Psoas muscle (tissue), 8 donors: ENCODE measurements around the gene PIGQ. TPM values are rescaled to one million over a fixed set of nuclear protein-coding genes. Genes with fewer than 3 reads are reported as not detected.

Source experiments
- ATAC-seq, 4 donors: fragments of 200-7000 bp; cut with Tn5 transposase; one replicate each; pipeline ENCODE4 v1.9.1; 2020; ENCODE audit warnings: moderate library complexity in 3 of 4, mild to moderate bottlenecking in 2 of 4
- DNase-seq, 2 donors: peaks; one replicate each; pipeline ENCODE4 v3.0.0-alpha.2; 2020
- H3K27ac ChIP-seq: fragments of 200-600 bp; one replicate; pipeline ENCODE4 v1.8.0; 2022
- H3K27me3 ChIP-seq, 3 donors: fragments of 200-600 bp in 1 of 3; one replicate each; pipeline versions ENCODE4 v1.6.1 to v1.8.0; 2013 to 2022; ENCODE audit warnings: low read length in 2 of 3, mild to moderate bottlenecking in 2 of 3, moderate library complexity in 1 of 3; ENCODE audit not compliant: insufficient read depth in 3 of 3
- H3K36me3 ChIP-seq, 2 donors: fragments of 200-600 bp in 1 of 2; one replicate each; pipeline versions ENCODE4 v1.6.1 to v1.8.0; 2013 to 2022; ENCODE audit warnings: low read depth in 1 of 2, mild to moderate bottlenecking in 1 of 2, moderate library complexity in 1 of 2; ENCODE audit not compliant: insufficient read depth in 1 of 2
- H3K4me1 ChIP-seq: fragments of 200-600 bp; one replicate; pipeline ENCODE4 v1.8.0; 2022
- H3K4me3 ChIP-seq: fragments of 200-600 bp; one replicate; pipeline ENCODE4 v1.8.0; 2022; ENCODE audit warnings: mild to moderate bottlenecking
- H3K9me3 ChIP-seq: fragments of 200-600 bp; one replicate; pipeline ENCODE4 v1.8.0; 2022
- WGBS, 3 donors: extraction: QIAGEN DNeasy Blood & Tissue Kit; methylation state at CpG; one replicate each; pipeline versions ENCODE4 v1.1.6 to v1.1.7; 2013; 5-methylcytosine and 5-hydroxymethylcytosine counted together
- intact Hi-C, 2 donors: fragments of 100-400 bp; cut with DNase I; formaldehyde crosslinking; loops; one replicate each; pipeline versions ENCODE4 v1.11.0 to v1.14.2; 2022
- polyA plus RNA-seq, 3 donors: library from polyadenylated mRNA; stranded (reverse); fragments of 200-250 nt; gene quantifications; one replicate each; pipeline ENCODE4 v1.2.3, GENCODE V29; 2013
- total RNA-seq, 4 donors: library from RNA; stranded (reverse); fragmentation: NEBNext Ultra II Directional in 2 of 4; extraction: Animal tissue kit (Norgen Biotek cat#: 25700) in 2 of 4; gene quantifications; one replicate each; pipeline versions ENCODE4 v1.2.1 to v1.2.4, GENCODE V29; 2021 to 2023
- TF ChIP-seq, protein P1 (sequence below): fragments of 200-600 bp; IDR thresholded peaks from one replicate; pipeline ENCODE4 v1.8.0; 2022; ENCODE audit warnings: antibody characterized with exemption
- donor health status: healthy with polysubstance abuse.
- donor health status: DM: no; HTN: no; CAD: no; lungs with moderate emphysema.
- donor health status: Bipolar disorder and iron deficiency.
- donor health status: healthy.
- donor health status: DM: yes; HTN: yes; CAD: no.
- donor health status: DM: no; HTN: no; CAD: no.
- donor health status: DM: no; HTN: no; CAD: no.
- donor health status: DM: yes; HTN: yes; CAD: no.

Gene PIGQ
- total and polyA plus RNA-seq, 7 donors: 18.3 to 39.9 (median 26.3) TPM

DNA sequence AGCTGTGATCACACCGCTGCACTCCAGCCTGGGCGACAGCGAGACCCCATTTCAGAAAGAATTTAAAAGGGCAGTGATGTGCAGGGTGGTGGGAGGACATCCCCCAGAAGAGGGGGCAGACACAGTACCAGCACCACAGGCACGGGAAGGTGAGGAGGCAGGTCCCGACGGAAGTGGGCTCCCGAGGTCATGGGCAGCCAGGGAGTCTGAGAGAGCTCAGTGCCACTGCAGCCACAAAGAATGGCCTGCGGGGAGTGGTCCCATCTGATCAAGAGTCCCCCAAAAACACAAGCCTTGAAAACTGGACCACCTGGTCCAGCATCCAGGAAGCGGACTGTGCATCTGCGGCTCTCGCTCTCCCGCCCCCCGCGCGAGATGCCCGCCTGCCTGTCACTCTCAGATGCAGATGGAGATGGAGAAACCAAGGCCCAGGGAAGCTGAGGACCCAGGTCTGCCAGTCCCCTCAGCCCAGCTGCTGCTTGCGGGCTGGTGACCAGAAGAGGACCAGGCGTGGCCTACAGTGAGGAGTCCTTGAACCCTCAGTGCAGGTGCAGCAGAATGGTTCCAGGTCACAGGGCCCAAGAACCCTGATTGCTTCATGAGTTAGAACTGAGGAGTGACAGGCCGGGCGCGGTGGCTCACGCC lies 46.5 kb upstream of the PIGQ start:
- no peak for ATAC-seq
- no peak for DNase-seq
- 89 to 91% (median 90%) methylated on average over 22 of the region's 22 CpGs for WGBS, 3 donors

DNA sequence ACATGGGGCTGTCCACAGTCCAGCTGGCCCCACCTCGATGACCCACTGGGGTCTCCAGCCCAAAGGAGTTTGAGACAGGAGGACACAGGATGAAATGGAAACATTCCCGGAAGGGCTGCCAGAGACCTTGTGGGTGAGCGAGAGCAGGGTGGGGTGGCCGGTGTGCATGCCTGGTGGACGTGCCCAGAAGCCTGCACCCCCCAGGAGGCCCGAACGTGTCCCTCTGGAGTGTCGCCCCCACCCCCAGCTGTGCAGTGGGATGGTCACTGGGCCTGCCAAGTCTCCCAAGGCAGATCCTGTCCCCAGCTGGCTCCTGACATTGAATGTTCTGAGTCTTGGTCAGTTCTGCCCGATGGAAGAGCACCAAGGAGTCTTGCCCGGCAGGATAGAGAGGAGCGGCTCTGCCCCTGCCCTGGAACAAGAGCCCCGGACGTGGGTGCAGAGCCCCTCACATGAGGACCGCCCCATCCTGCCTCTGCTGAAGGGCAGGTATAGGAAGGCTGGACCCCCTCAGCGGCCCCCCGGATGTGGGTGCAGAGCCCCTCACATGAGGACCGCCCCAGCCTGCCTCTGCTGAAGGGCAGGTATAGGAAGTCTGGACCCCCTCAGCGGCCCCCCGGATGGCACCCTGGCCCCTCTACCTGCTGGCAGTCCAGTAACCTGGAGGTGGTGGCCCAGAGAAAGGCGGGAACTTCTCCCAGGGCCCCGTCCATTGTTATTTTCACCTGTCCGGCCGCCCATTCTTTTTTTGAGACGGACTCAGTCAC lies 45.3 kb upstream of the PIGQ start:
- Histone ChIP-seq H3K4me1 (peaks cover 31% of the 10 kb centered on the region), H3K36me3 (peaks cover 0 to 28% of the 10 kb centered on the region in 2 donors), H3K4me3 (no peak overlapping the region), H3K27ac (peak overlapping the region; percentile 46), H3K9me3 (no peaks in the 10 kb centered on the region), H3K27me3 (no peaks in the 10 kb centered on the region)
- peak in 1 of 2 donors; percentile 68 for DNase-seq
- TF ChIP-seq, protein P1, sequence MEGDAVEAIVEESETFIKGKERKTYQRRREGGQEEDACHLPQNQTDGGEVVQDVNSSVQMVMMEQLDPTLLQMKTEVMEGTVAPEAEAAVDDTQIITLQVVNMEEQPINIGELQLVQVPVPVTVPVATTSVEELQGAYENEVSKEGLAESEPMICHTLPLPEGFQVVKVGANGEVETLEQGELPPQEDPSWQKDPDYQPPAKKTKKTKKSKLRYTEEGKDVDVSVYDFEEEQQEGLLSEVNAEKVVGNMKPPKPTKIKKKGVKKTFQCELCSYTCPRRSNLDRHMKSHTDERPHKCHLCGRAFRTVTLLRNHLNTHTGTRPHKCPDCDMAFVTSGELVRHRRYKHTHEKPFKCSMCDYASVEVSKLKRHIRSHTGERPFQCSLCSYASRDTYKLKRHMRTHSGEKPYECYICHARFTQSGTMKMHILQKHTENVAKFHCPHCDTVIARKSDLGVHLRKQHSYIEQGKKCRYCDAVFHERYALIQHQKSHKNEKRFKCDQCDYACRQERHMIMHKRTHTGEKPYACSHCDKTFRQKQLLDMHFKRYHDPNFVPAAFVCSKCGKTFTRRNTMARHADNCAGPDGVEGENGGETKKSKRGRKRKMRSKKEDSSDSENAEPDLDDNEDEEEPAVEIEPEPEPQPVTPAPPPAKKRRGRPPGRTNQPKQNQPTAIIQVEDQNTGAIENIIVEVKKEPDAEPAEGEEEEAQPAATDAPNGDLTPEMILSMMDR: no peak
- WGBS, 3 donors: 55 to 75% (median 58%) methylated on average over 22 to 24 of the region's 24 CpGs
- ATAC-seq: no peak
- intact Hi-C loops: loop anchor here in 1 of 2 donors (5.0 kb wide), 2 partner anchors 102 to 127 kb away; partner anchors contain the start of gene NME4

More for the DNA sequence above, 46.5 kb upstream of the PIGQ start:
- Histone ChIP-seq H3K4me1 (peaks cover 18% of the 10 kb centered on the region), H3K36me3 (peaks cover 0 to 36% of the 10 kb centered on the region in 2 donors), H3K27ac (no peak overlapping the region), H3K4me3 (no peak overlapping the region), H3K27me3 (no peaks in the 10 kb centered on the region), H3K9me3 (no peaks in the 10 kb centered on the region)
- TF ChIP-seq, protein P1: no peak
- intact Hi-C loops: no loop called here

DNA sequence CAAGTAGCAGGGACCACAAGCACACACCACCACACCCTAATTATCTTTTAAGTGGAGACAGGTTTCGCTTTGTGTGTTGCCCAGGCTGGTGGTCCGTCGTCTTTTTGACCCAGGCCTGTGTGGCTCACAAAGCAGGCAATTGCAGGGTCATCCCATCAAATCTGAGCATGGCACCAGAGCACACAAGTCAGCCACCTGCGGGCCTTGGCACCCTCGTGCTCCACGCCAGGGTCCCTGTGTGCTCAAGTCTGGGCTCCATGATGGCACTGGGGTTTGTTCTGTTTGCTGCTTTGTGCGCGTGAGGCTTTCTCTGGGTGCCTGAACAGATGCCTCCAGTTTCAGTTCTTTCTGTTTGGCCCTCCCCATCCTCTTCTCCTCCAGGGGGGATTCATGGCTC lies 44.6 kb upstream of the PIGQ start:
- H3K36me3 ChIP-seq: peaks cover 0 to 22% of the 10 kb centered on the region in 2 donors
- TF ChIP-seq, protein P1: no peak
- no peaks in the 10 kb centered on the region for H3K27me3 ChIP-seq
- no peaks in the 10 kb centered on the region for H3K9me3 ChIP-seq
- no peak for DNase-seq
- H3K27ac ChIP-seq: peak overlapping the region; percentile 100
- WGBS, 3 donors: 91 to 92% (median 91%) methylated on average over 8 of the region's 8 CpGs
- H3K4me1 ChIP-seq: peaks cover 37% of the 10 kb centered on the region
- H3K4me3 ChIP-seq: no peak overlapping the region
- no peak for ATAC-seq
- intact Hi-C loops: loop anchor here in 1 of 2 donors (5.0 kb wide), 2 partner anchors 103 to 128 kb away; partner anchors contain the start of gene NME4

DNA sequence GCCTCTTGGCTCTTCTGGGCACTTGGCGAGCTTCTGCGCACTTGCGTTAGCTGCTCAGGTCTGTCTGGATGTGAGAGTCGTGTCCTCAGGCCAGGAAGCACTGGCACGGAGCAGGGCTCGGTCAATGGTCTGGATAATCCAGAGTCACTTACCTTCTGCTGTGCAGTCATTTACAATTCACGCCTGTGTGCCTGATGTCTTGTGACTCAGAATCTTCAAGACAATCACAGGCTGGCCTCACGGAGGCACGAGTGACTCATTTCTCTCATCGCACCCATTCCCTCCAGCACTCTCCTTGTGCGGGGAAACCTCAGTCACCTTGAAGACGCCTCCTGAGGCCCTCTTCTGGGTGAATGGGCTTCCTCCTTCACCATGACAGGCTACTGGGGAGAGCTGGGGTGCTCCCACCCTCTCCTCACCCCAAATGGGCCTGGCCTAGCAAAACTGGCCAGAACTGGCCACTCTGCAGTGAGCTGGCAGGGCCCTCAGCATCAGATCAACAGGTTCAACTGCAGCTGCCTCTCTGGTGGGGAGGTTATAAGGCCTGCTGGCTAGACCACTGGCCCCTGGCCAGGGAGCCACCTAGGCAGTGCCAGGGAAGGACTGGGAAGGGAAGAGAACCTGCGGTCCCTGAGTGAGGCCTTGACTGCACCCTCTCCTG lies 44.1 kb upstream of the PIGQ start:
- Histone ChIP-seq H3K27ac (peak overlapping the region; percentile 100), H3K4me1 (peaks cover 42% of the 10 kb centered on the region), H3K36me3 (peaks cover 0 to 16% of the 10 kb centered on the region in 2 donors), H3K9me3 (no peaks in the 10 kb centered on the region), H3K27me3 (no peaks in the 10 kb centered on the region), H3K4me3 (peak overlapping the region; percentile 79)
- intact Hi-C loops: loop anchor here in 1 of 2 donors (5.0 kb wide), 2 partner anchors 103 to 128 kb away; partner anchors contain the start of gene NME4
- WGBS, 3 donors: 57 to 72% (median 59%) methylated on average over 13 of the region's 13 CpGs
- ATAC-seq (peak in 2 of 4 donors; percentile 6 to 13), DNase-seq (no peak)
- TF ChIP-seq, protein P1: no peak
